Stimulated activated CD8-positive, alpha-beta memory T cell treated with anti-CD3 and anti-CD28 coated beads, Interleukin-15, amount 100 ng/mL, for 4 hours (primary cell): ENCODE results near the gene FBXO11.
A peak's percentile ranks its signal among the peaks of the same experiment; 100 is the strongest.

Source experiments
- DNase-seq, 2 donors: peaks; one replicate each; pipeline ENCODE4 v3.0.0-alpha.2; 2020; ENCODE audit warnings: low read depth in 2 of 2

The FBXO11 gene

GRCh38 chr2:47783486-47784351 is 122.6 kb downstream of the FBXO11 start:
- DNase-seq, result peak; percentile 26 to 34

GRCh38 chr2:47782671-47783485 is 123.4 kb downstream of the FBXO11 start, which contains the start of gene MSH6:
TSS of gene MSH6 (plus strand) at chr2:47783145. CDS start at chr2:47783234, 89 bp downstream.
- DNase-seq, result peak; percentile 69 to 84

- no peak for DNase-seq
Observed at GRCh38 chr2:47782381-47782670, 124.0 kb downstream of the FBXO11 start.

- DNase-seq, result no peak
Observed at GRCh38 chr2:47779426-47779790, 126.9 kb downstream of the FBXO11 start.

GRCh38 chr2:47778698-47779425 is 127.4 kb downstream of the FBXO11 start:
- DNase-seq, result no peak

GRCh38 chr2:47777277-47777937 is 128.9 kb downstream of the FBXO11 start:
- DNase-seq, result no peak

GRCh38 chr2:47774567-47774966 is 131.7 kb downstream of the FBXO11 start:
- DNase-seq, result no peak

- no peak for DNase-seq
Observed at GRCh38 chr2:47772343-47772742, 134.0 kb downstream of the FBXO11 start.

- no peak for DNase-seq
Observed at GRCh38 chr2:47771211-47771610, 135.1 kb downstream of the FBXO11 start.

GRCh38 chr2:47769318-47769717 is 137.0 kb downstream of the FBXO11 start:
- no peak for DNase-seq

- peak; percentile 20 to 32 for DNase-seq
Observed at GRCh38 chr2:47767880-47768609, 138.3 kb downstream of the FBXO11 start.

- DNase-seq, result no peak
Observed at GRCh38 chr2:47767497-47767844, 138.8 kb downstream of the FBXO11 start.

GRCh38 chr2:47751856-47752414 is 154.4 kb downstream of the FBXO11 start:
- no peak for DNase-seq

GRCh38 chr2:47747878-47748277 is 158.4 kb downstream of the FBXO11 start:
- DNase-seq, result no peak

GRCh38 chr2:47744074-47744473 is 162.2 kb downstream of the FBXO11 start:
- DNase-seq, result no peak

- no peak for DNase-seq
Observed at GRCh38 chr2:47741637-47742036, 164.7 kb downstream of the FBXO11 start.

- no peak for DNase-seq
Observed at GRCh38 chr2:47741101-47741500, 165.2 kb downstream of the FBXO11 start.
